KMS-11 (cell line): ENCODE measurements around the gene ZNF501.

Source experiments
- H2AFZ ChIP-seq: fragments of 200-600 bp; sonication (generic); 2 replicates; pipeline ENCODE4 v1.6.1; 2016; ENCODE audit warnings: antibody characterized with exemption, mixed run types, low read depth
- H3K27ac ChIP-seq: fragments of 200-600 bp; sonication (generic); 2 replicates; pipeline ENCODE4 v1.6.1; 2016; ENCODE audit warnings: mild to moderate bottlenecking, mixed run types
- H3K27me3 ChIP-seq: fragments of 200-600 bp; sonication (generic); 2 replicates; pipeline ENCODE4 v1.6.1; 2017; ENCODE audit warnings: mild to moderate bottlenecking, low read depth, mixed run types, moderate library complexity; ENCODE audit not compliant: insufficient read depth
- H3K36me3 ChIP-seq: fragments of 200-600 bp; sonication (generic); 2 replicates; pipeline ENCODE4 v1.6.1; 2017; ENCODE audit warnings: mild to moderate bottlenecking, mixed run types; ENCODE audit not compliant: insufficient read depth
- H3K4me1 ChIP-seq: fragments of 200-600 bp; sonication (generic); 2 replicates; pipeline ENCODE4 v1.6.1; 2016; ENCODE audit warnings: mild to moderate bottlenecking, low read depth, mixed run types; ENCODE audit not compliant: poor library complexity, severe bottlenecking
- H3K4me2 ChIP-seq: fragments of 200-600 bp; sonication (generic); 2 replicates; pipeline ENCODE4 v1.7.0; 2016; ENCODE audit warnings: mild to moderate bottlenecking, mixed run types
- H3K4me3 ChIP-seq: fragments of 200-600 bp; sonication (generic); IDR thresholded peaks from 2 replicates; pipeline ENCODE4 v1.6.1; 2017; ENCODE audit warnings: low read depth, low read length, mixed read lengths; ENCODE audit not compliant: insufficient read depth
- H3K79me2 ChIP-seq: fragments of 200-600 bp; sonication (generic); 2 replicates; pipeline ENCODE4 v1.6.1; 2016; ENCODE audit warnings: low read depth, mixed run types; ENCODE audit not compliant: insufficient read depth
- H3K9ac ChIP-seq: fragments of 200-600 bp; sonication (generic); 2 replicates; pipeline ENCODE4 v1.6.1; 2016; ENCODE audit warnings: mild to moderate bottlenecking, mixed run types
- H4K20me1 ChIP-seq: fragments of 200-600 bp; sonication (generic); 2 replicates; pipeline ENCODE4 v1.6.1; 2016; ENCODE audit warnings: mild to moderate bottlenecking, mixed run types; ENCODE audit not compliant: insufficient read depth
- CTCF ChIP-seq: fragments of 200-600 bp; sonication (generic); conservative IDR thresholded peaks from 2 replicates; pipeline ENCODE4 v1.6.1; 2017; ENCODE audit warnings: low read depth, mild to moderate bottlenecking, antibody characterized with exemption, low read length, moderate library complexity, mixed read lengths

Gene ZNF501

GRCh38 chr3:44734646-44735168, 5.3 kb downstream of the ZNF501 start:
- Histone ChIP-seq H3K27me3 (no peaks in the 10 kb centered on the region), H3K4me1 (no peaks in the 10 kb centered on the region), H3K27ac (no peak overlapping the region), H3K4me2 (no peak overlapping the region), H3K9ac (no peak overlapping the region), H3K36me3 (no peaks in the 10 kb centered on the region), H3K4me3 (no peak overlapping the region), H3K79me2 (no peaks in the 10 kb centered on the region), H2AFZ (no peak overlapping the region), H4K20me1 (no peaks in the 10 kb centered on the region)
- TF ChIP-seq CTCF, result no peak

- Histone ChIP-seq H3K9ac (peak overlapping the region; percentile 86), H3K36me3 (no peaks in the 10 kb centered on the region), H3K79me2 (peaks cover 51% of the 10 kb centered on the region)
These were observed 31.6 kb downstream of the ZNF501 start for GRCh38 chr3:44761101-44761423.

GRCh38 chr3:44761424-44762169, 32.2 kb downstream of the ZNF501 start, which contains the start of the genes KIAA1143 and KIF15:
KIAA1143 (minus strand) TSS chr3:44761619; CDS start chr3:44761602, 17 bp downstream.
KIF15 (plus strand) TSS chr3:44761794; CDS start chr3:44761866, 72 bp downstream.
- Histone ChIP-seq H3K79me2 (peaks cover 51% of the 10 kb centered on the region), H3K4me3 (no peak within 1 kb of the TSS), H3K9ac (peak within 1 kb of the TSS; percentile 86), H2AFZ (peak within 1 kb of the TSS; percentile 64), H4K20me1 (no peaks in the 10 kb centered on the region), H3K27me3 (no peaks in the 10 kb centered on the region), H3K4me2 (peak within 1 kb of the TSS; percentile 46), H3K27ac (peak within 1 kb of the TSS; percentile 78), H3K36me3 (no peaks in the 10 kb centered on the region), H3K4me1 (no peaks in the 10 kb centered on the region)
- 0 out of 2 replicates have a peak, but pooled peaks have one; percentile 20 for TF ChIP-seq CTCF

More at GRCh38 chr3:44761101-44761423, 31.6 kb downstream of the ZNF501 start:
- H3K27ac ChIP-seq, result peak overlapping the region; percentile 78
- no peaks in the 10 kb centered on the region for H3K27me3 ChIP-seq
- no peak for TF ChIP-seq CTCF
- H4K20me1 ChIP-seq, result no peaks in the 10 kb centered on the region
- H3K4me1 ChIP-seq, result no peaks in the 10 kb centered on the region
- peak overlapping the region; percentile 64 for H2AFZ ChIP-seq
- H3K4me2 ChIP-seq, result peak overlapping the region; percentile 25; the same call in 1 of the 2 replicates
- H3K4me3 ChIP-seq, result no peak overlapping the region

GRCh38 chr3:44762170-44762677, 32.8 kb downstream of the ZNF501 start:
- Histone ChIP-seq H3K4me3 (no peak overlapping the region), H3K4me2 (peak overlapping the region; percentile 46), H3K27ac (peak overlapping the region; percentile 78), H3K36me3 (no peaks in the 10 kb centered on the region), H3K4me1 (no peaks in the 10 kb centered on the region), H3K9ac (peak overlapping the region; percentile 86), H3K27me3 (no peaks in the 10 kb centered on the region), H4K20me1 (no peaks in the 10 kb centered on the region), H2AFZ (peak overlapping the region; percentile 59), H3K79me2 (peaks cover 51% of the 10 kb centered on the region)
- TF ChIP-seq CTCF, result no peak
